ENCODE results near the gene ADAP2.
"Not testable (repeated sequence)": the region's sequence is repeated elsewhere in the genome, so short reads cannot be mapped to it uniquely, and the experiment has no call there.

The ADAP2 gene

DNA sequence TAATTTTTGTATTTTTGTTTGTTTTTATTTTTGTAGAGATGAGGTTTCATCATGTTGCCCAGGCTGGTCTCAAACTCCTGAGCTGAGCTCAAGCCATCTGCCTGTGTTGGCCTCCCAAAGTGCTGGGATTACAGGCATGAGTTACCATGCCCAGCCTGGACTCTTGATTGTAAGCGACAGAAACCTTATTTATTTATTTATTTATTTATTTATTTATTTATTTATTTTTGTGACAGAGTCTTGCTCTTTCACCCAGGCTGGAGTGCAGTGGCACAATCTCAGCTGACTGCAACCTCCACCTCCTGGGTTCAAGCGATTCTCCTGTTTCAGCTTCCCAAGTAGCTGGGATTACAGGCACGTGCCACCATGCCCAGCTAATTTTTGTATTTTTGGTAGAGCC is 8.1 kb downstream of the ADAP2 start:
- not testable (repeated sequence) for DNase-seq (ENCODE audit: low spot score)

- no peak for DNase-seq (ENCODE audit: low spot score)
These were observed 8.8 kb downstream of the ADAP2 start for GRCh38 chr17:30930495-30930894.

DNA sequence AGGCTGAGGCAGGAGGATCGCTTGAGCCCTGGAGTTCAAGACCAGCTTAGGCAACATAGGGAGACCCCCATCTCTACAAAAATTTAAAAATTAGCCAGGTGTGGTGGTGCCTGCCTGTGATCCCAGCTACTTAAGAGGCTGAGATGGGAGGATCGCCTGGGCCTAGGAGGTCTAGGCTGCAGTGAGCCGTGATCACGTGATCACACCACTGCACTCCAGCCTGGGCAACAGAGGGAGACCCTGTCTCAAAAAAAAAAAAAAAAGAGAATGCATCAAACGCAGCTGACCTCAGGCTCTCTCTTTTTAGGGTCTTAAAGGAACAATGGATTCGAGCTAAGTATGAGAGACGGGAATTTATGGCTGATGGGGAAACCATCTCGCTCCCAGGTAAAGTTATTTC is 9.8 kb downstream of the ADAP2 start:
- DNase-seq (ENCODE audit: low spot score), result not testable (repeated sequence)

- DNase-seq (ENCODE audit: low spot score), result no peak
These were observed 12.2 kb downstream of the ADAP2 start for GRCh38 chr17:30933966-30934365.

- DNase-seq (ENCODE audit: low spot score), result no peak
These were observed 17.4 kb downstream of the ADAP2 start for GRCh38 chr17:30939051-30939689.

DNA sequence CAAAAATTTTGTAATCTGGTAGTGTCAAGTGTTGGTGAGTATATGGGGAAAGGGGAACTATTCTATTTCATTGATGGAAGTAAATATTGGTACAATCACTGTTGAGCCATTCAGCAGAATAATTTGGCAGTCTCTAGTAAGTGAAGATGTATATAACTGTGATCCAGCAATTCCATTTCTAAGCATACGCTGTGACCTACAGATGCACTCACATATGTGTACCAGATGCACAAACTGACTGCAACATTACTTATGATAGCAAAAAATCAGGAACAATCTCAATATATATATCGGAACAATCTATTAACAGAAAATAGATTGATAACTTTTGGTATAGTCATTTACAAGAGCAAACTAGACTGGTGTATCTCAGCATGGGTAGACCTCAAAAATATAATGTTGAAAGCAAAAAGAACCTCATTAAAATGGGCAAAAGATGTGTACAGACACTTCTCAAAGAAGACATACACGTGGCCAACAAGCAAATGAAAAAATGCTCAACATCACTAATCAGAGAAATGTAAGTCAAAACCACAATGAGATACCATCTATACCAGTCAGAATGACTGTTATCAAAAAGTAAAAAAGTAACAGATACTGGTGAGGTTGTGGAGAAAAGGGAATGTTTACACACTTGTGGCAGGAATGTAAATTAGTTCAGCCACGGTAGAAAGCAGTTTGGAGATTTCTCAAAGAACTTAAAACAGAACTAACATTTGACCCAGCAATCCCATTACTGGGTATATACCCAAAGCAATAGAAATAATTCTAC is 20.7 kb downstream of the ADAP2 start:
- DNase-seq (ENCODE audit: low spot score), result no peak

- DNase-seq (ENCODE audit: low spot score), result no peak
These were observed 26.1 kb downstream of the ADAP2 start for GRCh38 chr17:30947796-30948195.

DNA sequence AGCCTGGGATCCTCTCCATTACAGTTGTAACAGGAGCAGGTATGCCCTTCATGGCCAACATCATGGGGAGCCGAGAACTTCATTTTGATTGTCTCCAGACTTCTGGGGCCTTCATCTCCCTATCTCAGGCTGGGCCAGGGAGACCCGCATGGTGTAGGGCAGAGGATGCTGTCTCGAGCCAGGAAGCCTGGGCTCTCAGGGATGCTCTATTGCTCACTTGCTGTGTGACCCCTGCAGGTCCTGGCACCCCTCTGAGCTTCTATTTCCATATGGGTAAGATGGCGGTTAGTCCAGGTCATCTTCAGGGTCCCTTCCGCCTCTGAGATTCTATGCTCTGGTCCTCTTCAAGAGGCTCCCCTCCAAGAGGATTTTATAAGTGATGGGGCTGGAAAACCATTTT is 28.4 kb downstream of the ADAP2 start:
- DNase-seq (ENCODE audit: low spot score), result no peak

DNA sequence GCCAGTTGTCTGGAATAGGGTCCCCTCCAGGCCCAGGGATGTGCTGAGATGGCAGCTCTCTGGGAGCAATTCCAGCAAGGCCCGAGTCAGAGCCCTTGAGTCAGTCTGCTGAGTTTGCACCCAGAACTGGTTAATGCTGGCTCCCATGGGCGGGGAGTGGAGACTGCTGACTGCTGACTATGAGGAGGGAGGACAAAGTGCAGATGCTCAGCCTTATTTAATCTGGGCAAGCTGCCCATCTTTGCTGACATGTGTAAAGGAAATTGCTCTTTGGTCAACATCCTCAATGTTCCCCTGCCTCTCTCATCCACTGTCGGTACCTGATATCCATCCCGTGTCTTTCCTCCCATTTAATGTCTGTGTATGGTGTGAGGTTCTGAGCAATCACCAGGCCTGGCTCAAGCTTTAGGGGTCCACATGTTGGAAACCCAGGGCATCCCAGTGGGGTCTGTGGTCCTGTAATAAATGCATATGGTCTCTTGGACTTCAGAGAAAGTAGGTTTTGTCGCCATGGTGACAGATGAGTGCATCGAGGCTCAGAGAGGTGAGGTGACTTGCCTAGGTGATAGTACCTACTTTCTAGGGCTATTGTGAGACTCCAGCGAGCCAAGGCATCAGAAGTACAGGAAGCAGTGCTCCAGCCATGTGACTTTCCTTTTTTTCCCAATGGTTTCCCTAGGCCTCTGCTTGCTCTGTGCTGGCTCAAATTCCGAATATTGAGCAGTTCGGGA is 29.1 kb downstream of the ADAP2 start:
- DNase-seq (ENCODE audit: low spot score), result no peak

- DNase-seq (ENCODE audit: low spot score), result no peak
These were observed 31.1 kb downstream of the ADAP2 start for GRCh38 chr17:30952638-30953393.

DNA sequence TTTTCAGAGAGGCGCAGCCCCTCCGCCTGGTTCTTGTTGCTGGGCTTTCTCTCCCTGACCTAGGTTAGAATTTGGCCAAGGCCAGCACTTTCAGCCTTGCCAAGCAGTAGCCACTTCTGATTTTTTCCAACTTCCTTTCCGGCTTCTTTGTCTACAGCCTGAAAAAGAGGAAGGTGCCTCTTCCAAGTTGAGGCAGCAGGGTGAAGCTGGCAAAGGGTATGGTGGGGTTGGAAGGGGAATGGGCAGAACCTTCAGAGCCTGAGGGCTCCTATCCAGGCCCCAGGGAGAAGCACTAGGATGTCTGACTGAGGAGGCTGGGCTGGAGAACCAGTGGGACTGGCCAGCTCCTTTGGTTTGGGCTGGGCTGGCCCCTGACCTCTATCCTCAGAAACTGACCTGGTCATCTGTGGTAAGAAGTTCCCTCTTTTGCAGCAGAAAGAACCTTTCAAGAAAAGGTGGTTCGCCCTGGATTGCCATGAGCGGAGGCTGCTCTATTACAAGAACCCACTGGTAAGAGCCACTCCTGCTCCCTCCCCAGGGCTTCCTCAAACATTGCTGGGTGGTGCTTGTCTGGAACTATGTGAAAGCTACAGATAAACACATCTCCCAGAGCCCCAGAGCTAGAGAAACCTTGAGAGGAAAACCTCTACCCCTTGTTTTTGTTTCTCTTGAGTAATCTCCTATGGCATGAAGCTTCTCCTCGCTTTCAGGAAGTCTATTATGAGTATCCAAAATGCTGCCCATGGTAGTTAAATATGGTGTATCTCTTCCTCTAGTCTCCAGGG is 32.5 kb downstream of the ADAP2 start:
- no peak for DNase-seq (ENCODE audit: low spot score)

GRCh38 chr17:30956764-30957374 is 35.1 kb downstream of the ADAP2 start:
- DNase-seq (ENCODE audit: low spot score), result no peak

DNA sequence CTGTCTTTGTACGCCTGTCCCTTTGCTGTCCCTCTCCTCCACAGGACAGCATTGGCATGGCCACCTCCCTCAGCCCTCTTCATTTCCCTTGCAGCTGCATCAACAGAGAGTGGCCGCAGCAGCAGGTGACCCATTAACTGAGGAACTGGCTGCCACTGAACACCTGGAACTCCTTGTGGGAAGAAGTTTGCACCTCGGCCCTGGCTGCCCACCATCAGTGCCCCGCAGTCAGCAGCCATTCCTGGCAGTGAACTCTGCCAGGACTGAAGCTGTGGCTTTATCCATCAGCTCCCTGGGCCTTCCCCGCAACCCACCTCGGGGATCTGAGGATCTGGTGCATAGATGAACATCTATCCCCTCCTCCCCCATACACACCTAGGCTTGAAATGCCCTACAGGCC is 36.0 kb downstream of the ADAP2 start:
- no peak for DNase-seq (ENCODE audit: low spot score)

DNA sequence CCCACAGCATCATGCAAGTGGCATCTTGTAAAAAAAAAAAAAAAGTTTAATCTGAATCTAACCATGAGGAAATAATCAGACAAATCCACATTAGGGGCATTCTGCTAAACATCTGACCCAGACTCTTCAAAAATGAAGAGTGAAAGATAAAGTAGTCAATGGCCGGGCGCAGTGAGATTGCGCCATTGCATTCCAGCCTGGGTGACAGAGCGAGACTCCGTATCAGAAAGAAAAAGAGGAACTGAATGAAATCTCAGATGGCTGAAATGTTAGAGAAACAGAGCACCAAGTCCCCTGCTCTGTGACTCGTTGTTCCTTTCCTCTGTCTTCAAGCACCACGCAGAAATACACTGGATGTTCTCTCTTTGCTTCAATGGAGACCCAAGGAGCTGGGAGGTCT is 36.4 kb downstream of the ADAP2 start:
- no peak for DNase-seq (ENCODE audit: low spot score)

DNA sequence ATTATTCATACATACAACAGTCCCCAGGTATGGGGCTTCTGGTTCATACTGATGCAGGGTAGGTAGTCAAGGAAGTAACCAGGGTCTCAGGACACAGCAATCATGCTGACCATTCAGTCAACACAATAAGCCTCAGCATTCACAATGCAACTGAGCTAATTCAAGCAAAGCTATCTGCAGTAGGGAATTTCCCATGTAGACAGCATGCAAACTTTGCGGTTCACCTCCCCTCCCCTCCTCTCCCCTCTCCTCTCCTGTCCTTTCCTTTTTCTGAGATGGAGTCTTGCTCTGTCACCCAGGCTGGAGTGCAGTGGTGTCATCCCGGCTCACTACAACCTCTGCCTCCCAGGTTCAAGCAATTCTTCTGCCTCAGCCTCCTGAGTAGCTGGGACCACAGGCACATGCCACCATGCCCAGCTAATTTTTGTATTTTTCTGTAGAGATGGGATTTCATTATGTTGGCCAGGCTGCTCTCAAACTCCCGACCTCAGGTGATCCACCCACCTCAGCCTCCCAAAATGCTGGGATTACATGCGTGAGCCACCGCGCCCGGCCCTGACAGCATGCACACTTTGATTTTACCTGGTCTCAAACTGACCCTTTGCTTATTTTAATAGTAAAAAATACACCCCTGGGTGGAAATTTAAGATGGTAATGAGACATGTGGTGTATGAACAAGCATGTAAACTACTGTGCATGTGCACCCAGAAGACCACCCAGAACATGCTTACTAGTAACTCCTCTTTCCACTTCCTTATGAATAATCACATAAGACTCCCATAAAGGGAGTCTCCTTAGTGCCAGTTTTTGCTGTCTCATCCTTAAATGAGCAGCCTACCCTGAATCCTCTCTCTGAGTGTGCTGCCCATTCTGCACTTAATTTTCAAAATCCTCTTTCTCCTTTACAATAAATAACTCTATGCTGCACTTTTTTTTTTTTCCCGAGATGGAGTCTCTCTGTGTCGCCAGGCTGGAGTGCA is 39.8 kb downstream of the ADAP2 start:
- DNase-seq (ENCODE audit: low spot score), result no peak

- DNase-seq (ENCODE audit: low spot score), result not testable (repeated sequence)
These were observed 42.6 kb downstream of the ADAP2 start for GRCh38 chr17:30964312-30964711.

- no peak for DNase-seq (ENCODE audit: low spot score)
These were observed 43.1 kb downstream of the ADAP2 start for GRCh38 chr17:30964876-30965275.

DNA sequence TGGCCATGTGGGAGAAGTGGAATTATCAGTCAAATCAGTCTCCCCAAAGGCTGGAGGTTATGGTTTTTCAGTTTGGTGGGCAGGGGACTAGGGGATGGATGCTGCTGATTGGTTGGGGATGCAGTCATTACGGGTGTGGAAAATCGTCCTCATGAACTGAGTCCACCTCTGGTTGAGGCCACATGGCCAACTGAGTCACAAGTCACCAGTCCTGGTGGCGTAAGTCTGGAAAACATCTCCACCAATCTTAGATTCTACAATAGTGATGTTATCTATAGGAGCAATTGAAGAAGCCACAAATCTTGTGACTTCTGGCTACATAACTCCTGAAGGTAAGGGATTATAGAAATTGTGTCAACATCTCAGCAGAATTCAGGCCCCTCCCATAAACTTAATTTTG is 43.9 kb downstream of the ADAP2 start:
- DNase-seq (ENCODE audit: low spot score), result no peak

DNA sequence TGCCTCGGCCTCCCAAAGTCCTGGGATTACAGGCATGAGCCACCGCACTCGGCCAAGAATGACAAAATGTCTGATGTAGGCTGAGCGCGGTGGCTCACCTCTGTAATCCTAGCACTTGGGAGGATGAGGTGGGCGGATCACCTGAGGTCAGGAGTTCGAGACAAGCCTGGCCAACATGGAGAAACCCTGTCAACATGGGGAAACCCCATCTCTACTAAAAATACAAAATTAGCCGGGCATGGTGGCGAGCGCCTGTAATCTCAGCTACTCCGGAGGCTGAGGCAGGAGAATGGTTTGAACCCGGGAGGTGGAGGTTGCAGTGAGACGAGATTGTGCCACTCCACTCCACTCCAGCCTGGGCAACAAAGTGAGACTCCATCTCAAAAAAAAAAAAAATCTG is 46.2 kb downstream of the ADAP2 start:
- not testable (repeated sequence) for DNase-seq (ENCODE audit: low spot score)
